ENCODE results near the gene EGF.
"Not testable (repeated sequence)": the region's sequence is repeated elsewhere in the genome, so short reads cannot be mapped to it uniquely, and the experiment has no call there.

EGF gene

GRCh38 chr4:109998867-109999584 is 86.3 kb downstream of the EGF start:
- DNase-seq: no peak

GRCh38 chr4:109999585-109999912 is 86.9 kb downstream of the EGF start:
- no peak for DNase-seq

- no peak for DNase-seq
These were observed 89.6 kb downstream of the EGF start for GRCh38 chr4:110002326-110002725.

- no peak for DNase-seq
These were observed 90.9 kb downstream of the EGF start for GRCh38 chr4:110003401-110004187.

- no peak for DNase-seq
These were observed 91.9 kb downstream of the EGF start for GRCh38 chr4:110004556-110004955.

GRCh38 chr4:110005461-110006056 is 92.9 kb downstream of the EGF start:
- peak; percentile 16 for DNase-seq

GRCh38 chr4:110007217-110007616 is 94.5 kb downstream of the EGF start:
- DNase-seq: no peak

- no peak for DNase-seq
These were observed 95.9 kb downstream of the EGF start for GRCh38 chr4:110008540-110008939.

GRCh38 chr4:110009550-110009949 is 96.9 kb downstream of the EGF start:
- no peak for DNase-seq

GRCh38 chr4:110010797-110011196 is 98.1 kb downstream of the EGF start:
- no peak for DNase-seq

GRCh38 chr4:110012917-110013316 is 100.2 kb downstream of the EGF start:
- no peak for DNase-seq

- DNase-seq: no peak
These were observed 101.5 kb downstream of the EGF start for GRCh38 chr4:110014233-110014632.

GRCh38 chr4:110019153-110019552 is 106.5 kb downstream of the EGF start:
- no peak for DNase-seq

GRCh38 chr4:110020139-110020538 is 107.5 kb downstream of the EGF start:
- DNase-seq: no peak

GRCh38 chr4:110020646-110021443 is 108.2 kb downstream of the EGF start:
- no peak for DNase-seq

- DNase-seq: no peak
These were observed 109.8 kb downstream of the EGF start for GRCh38 chr4:110022457-110022856.

GRCh38 chr4:110025056-110025455 is 112.4 kb downstream of the EGF start:
- DNase-seq: no peak

GRCh38 chr4:110025718-110026117 is 113.0 kb downstream of the EGF start:
- no peak for DNase-seq

GRCh38 chr4:110032603-110033002 is 119.9 kb downstream of the EGF start:
- DNase-seq: no peak

- no peak for DNase-seq
These were observed 120.8 kb downstream of the EGF start for GRCh38 chr4:110033355-110034025.

GRCh38 chr4:110034026-110034393 is 121.3 kb downstream of the EGF start:
- no peak for DNase-seq

GRCh38 chr4:110039164-110039563 is 126.5 kb downstream of the EGF start:
- DNase-seq: not testable (repeated sequence)

- DNase-seq: no peak
These were observed 129.1 kb downstream of the EGF start for GRCh38 chr4:110041735-110042134.
